ENCODE measurements around the gene EVC2. TPM values are rescaled to one million over a fixed set of nuclear protein-coding genes. Genes with fewer than 3 reads are reported as not detected.

Gene EVC2
- total and polyA plus RNA-seq, 7 donors: 0.60 to 14.7 (median 8.6) TPM; not detected in 1

- 83 to 93% methylated on average over 9 of the region's 9 CpGs for WGBS, 2 donors
Observed at GRCh38 chr4:5756271-5756670, 47.9 kb upstream of the EVC2 start.

GRCh38 chr4:5755679-5756078 lies 47.3 kb upstream of the EVC2 start:
- Histone ChIP-seq H3K4me3 (no peak overlapping the region), H3K36me3 (peaks cover 44 to 82% (median 56%) of the 10 kb centered on the region in 4 donors)
- intact Hi-C loops (cut with DNase I): no loop called here

More at GRCh38 chr4:5756271-5756670, 47.9 kb upstream of the EVC2 start:
- no peak for DNase-seq
- Histone ChIP-seq H3K36me3 (peaks cover 44 to 79% (median 54%) of the 10 kb centered on the region in 4 donors), H3K4me1 (no peaks in the 10 kb centered on the region), H3K27me3 (no peaks in the 10 kb centered on the region), H3K27ac (no peak overlapping the region), H3K9me3 (no peaks in the 10 kb centered on the region), H3K4me3 (no peak overlapping the region)
- no peak for TF ChIP-seq CTCF (IDR thresholded peaks at IDR 0.05)
- TF ChIP-seq EP300 (IDR thresholded peaks at IDR 0.05): no peak
- TF ChIP-seq POLR2A (IDR thresholded peaks at IDR 0.05): no peak
- no peak for TF ChIP-seq POLR2AphosphoS5 (IDR thresholded peaks at IDR 0.05)
- intact Hi-C loops (cut with DNase I): no loop called here

GRCh38 chr4:5755161-5755560 lies 46.8 kb upstream of the EVC2 start:
- H3K27me3 ChIP-seq: no peaks in the 10 kb centered on the region
- H3K4me1 ChIP-seq: no peaks in the 10 kb centered on the region
- peaks cover 44 to 82% (median 58%) of the 10 kb centered on the region in 4 donors for H3K36me3 ChIP-seq
- WGBS, 2 donors: 84 to 93% methylated on average over 16 of the region's 16 CpGs
- H3K9me3 ChIP-seq: no peaks in the 10 kb centered on the region
- no peak overlapping the region for H3K27ac ChIP-seq
- no peak for DNase-seq
- TF ChIP-seq EP300 (IDR thresholded peaks at IDR 0.05) (no peak), POLR2A (IDR thresholded peaks at IDR 0.05) (no peak), CTCF (IDR thresholded peaks at IDR 0.05) (no peak), POLR2AphosphoS5 (IDR thresholded peaks at IDR 0.05) (no peak)
- H3K4me3 ChIP-seq: no peak overlapping the region
- intact Hi-C loops (cut with DNase I): no loop called here

More at GRCh38 chr4:5755679-5756078, 47.3 kb upstream of the EVC2 start:
- H3K27me3 ChIP-seq: no peaks in the 10 kb centered on the region
- 54 to 71% methylated on average over 7 of the region's 7 CpGs for whole genome bisulfite sequencing, 2 donors
- no peak for DNase-seq
- H3K27ac ChIP-seq: no peak overlapping the region
- no peaks in the 10 kb centered on the region for H3K4me1 ChIP-seq
- TF ChIP-seq POLR2A (IDR thresholded peaks at IDR 0.05) (no peak), CTCF (IDR thresholded peaks at IDR 0.05) (no peak), POLR2AphosphoS5 (IDR thresholded peaks at IDR 0.05) (no peak), EP300 (IDR thresholded peaks at IDR 0.05) (no peak)
- H3K9me3 ChIP-seq: no peaks in the 10 kb centered on the region

- H3K4me1 ChIP-seq: no peaks in the 10 kb centered on the region
- H3K27me3 ChIP-seq: no peaks in the 10 kb centered on the region
- no peak for DNase-seq
- no peak for TF ChIP-seq EP300 (IDR thresholded peaks at IDR 0.05)
- TF ChIP-seq POLR2AphosphoS5 (IDR thresholded peaks at IDR 0.05): no peak
- no peak for TF ChIP-seq CTCF (IDR thresholded peaks at IDR 0.05)
- no peak for TF ChIP-seq POLR2A (IDR thresholded peaks at IDR 0.05)
- no peak overlapping the region for H3K27ac ChIP-seq
- H3K4me3 ChIP-seq: no peak overlapping the region
- H3K9me3 ChIP-seq: no peaks in the 10 kb centered on the region
- peaks cover 44 to 89% (median 61%) of the 10 kb centered on the region in 4 donors for H3K36me3 ChIP-seq
- intact Hi-C loops (cut with DNase I): no loop called here
- WGBS, 2 donors: 91 to 93% methylated on average over 8 of the region's 8 CpGs
Observed at GRCh38 chr4:5754529-5754881, 46.1 kb upstream of the EVC2 start.

Data from sigmoid colon (tissue), 7 donors.